ENCODE results near the gene PRELID3B.

The PRELID3B gene

DNA sequence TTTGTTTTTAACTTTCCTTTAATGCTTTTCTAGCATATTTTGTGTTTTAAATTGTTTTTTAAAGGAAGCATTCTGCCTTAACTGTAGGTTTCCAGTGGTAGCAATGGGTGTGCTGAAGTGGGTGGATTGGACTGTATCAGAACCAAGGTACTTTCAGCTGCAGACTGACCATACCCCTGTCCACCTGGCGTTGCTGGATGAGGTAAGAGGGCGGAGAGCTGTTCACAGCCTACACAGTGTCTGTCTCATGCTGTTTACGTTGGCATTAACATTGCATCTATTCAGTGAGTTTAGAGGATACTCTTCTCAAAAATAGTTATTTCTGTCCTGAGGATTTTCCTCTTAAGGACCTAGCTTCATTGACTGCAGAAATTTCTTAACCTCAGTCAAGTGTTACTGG lies 49.7 kb downstream of the PRELID3B start:
- DNase-seq: no peak

DNA sequence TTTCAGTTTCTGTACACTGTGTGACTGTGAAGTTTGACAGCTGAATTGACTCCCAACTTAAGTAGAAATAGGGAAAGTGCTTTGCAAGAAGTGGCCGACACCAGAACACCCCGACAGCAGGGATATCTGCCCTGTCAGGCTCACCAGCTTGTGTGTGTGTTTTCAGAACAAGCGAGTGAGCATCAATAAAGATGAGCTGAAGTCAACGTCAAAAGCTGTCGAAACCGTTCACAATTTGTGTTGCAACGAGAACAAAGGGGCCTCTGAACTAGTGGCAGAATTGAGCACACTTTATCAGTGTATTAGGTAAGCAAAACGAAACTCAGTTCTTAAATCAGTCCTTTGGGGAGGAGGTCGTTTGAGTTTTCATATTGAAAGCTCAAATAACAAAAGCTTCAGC lies 50.9 kb downstream of the PRELID3B start:
- no peak for DNase-seq

DNA sequence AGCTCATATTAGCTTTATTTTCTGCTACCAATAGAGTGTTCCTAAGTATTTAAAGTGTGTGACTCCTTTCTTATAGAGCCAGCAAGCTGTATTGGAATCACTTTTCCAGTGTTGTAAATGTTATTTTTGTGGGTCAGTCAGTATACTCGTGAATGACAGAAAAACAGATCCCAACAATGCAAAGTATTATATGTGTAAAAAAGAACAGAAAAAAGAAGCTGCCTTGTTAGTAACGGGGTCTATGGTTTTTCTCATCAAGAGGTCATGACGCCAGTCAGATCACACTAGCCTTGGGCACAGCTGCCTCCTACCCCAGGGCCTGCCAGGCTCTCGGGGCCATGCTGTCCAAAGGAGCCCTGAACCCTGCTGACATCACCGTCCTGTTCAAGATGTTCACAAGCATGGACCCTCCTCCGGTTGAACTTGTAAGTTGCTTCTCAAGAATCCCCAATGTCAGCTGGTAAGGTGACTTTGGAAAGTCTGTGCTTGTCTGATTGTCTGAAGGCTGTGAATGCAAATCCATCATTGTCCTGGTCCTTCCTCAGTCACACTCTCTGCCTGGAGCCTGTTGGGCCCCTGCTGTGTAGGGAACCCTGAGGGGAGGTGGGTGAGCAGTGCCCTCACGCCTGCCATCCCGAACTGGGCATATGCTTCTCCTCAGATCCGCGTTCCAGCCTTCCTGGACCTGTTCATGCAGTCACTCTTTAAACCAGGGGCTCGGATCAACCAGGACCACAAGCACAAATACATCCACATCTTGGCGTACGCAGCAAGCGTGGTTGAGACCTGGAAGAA lies 51.7 kb downstream of the PRELID3B start:
- DNase-seq: no peak

DNA sequence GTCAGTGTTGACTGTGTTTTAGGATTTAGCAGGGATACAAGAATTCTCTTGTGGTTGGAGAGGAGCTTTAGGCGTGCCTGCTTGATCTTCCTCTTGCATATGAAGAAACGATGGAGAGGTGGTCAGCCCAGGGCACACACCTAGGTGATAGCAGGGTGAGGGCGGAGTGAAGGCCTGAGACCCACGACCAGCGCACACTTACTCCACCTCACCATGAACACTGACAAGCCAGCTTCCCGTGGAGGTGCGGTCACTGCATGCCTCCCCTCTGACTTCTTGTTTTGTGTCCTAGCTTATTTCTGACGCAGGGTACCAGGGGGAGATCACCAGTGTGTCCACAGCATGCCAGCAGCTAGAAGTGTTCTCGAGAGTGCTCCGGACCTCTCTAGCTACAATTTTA lies 53.4 kb downstream of the PRELID3B start:
- DNase-seq: no peak

DNA sequence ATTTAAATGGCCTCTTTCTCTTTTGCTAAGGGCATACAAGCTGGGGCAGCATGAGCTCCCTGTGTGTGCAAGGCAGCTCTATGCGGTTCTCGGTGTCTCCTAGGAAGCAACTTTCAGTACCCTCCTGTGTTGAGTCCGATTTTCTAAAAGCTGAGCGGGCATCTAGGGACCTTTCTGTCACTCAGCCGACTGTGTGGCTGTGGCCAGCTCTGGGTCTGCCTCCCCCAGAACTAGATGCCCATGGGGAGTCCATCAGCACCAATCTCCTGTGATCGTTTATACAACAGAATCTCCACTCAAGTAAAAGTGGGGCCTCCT lies 54.1 kb downstream of the PRELID3B start:
- no peak for DNase-seq

DNA sequence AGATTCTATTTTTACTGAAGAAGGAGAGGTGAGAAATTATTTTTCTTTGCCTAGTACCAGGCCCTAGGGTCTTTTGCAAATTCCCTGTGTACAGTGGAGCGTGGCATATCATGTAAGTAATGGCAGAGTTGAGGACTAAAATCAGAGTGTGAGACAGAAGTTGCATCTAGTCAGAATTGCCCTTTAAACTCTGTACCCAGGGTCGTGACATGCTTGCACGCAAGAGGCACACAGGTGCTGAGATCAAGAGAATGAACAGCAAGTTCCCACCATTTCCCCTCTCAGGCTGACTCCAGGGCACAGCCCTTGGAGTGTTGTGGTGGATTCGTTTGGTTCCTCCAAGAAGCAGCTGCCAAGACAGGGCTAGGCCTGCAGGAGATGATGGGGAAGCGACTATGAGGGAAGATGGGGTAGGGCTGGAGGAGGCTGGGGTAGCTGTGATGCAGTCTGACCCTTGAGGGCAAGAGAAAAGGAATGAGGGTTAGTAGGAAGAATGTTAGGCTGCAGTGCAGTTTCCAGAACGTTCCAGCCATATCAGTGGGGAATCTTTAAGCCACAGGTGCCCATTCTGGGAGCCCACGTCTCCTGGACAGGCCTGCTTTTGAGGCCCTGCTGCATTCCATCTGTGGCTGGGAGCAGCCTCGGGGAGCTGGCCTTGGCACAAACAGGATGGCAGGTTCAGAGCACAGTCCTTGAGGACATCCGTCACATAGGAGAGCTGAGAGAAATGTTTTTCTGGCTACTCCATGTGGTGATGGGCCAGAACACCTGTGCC lies 54.6 kb downstream of the PRELID3B start:
- no peak for DNase-seq

DNA sequence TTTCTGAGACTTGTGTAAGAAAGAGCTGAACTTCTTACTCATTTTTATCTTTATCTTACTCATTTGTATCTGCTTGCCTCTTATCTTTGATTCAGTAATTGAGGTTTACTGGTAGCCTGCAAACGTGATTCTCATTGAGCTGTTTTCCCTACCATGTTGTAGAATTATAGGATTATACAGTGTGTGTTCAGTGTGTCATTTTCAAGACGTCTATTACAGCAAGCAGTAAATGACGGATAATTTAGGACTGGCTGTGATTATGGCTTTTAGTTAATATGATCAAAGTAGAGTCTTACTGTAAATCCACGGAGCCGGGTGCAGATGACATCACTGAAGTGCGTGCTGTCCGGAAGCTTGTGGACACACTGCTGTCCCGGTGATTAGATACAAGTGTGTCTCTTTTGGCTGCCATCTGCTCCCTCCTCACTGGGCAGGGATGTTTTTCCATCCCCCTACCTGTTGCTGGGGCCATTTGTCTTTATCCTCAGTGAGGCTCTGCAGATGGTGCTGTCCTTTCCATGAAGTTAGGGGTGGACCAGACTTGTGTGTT lies 55.5 kb downstream of the PRELID3B start:
- DNase-seq: no peak

DNA sequence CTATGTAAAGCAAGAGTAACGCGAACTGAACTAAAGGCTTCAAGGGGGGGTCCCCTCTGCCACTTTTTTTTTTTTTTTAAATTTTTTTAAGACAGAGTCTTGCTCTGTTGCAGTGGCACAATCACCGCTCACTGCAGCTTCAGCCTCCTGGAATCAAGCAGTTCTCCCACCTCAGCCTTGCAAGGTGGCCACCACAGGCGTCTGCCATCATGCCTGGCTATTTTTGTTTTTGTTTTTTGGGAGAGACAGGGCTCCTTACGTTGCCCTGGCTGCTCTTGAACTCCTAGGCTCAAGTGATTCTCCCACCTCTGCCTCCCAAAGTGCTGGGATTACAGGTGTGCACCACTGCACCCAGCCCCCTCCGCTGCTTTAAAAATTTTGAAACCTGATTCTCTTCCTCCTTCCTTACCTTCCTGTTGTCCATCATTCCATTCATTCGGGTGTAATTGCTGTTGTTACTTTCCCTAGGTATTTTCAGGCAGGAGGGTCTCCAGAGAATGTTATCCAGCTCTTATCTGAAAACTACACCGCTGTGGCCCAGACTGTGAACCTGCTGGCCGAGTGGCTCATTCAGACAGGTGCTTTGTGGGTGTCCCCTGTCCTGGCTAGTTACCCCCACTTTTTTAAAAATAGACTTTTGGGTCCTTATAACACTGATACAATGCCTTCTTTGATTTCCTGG lies 56.2 kb downstream of the PRELID3B start:
- no peak for DNase-seq

DNA sequence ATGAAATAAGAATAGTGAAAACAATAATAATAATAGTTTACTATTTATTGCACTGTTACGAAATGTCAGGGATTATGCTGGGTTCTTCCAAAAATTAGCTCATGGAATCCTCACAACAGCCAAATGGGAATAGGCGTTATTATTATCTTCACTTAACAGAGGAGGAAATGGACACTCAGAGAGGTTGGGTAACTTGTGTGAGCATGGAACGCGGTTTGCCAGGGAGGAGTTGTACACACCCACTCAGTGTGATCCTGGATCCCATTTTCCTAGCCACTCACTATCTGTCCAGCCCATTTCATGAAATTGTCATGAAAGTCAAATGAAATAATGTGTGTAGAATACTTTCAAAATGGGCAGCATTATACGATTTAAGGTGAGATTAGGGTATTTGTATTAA lies 56.9 kb downstream of the PRELID3B start:
- no peak for DNase-seq

DNA sequence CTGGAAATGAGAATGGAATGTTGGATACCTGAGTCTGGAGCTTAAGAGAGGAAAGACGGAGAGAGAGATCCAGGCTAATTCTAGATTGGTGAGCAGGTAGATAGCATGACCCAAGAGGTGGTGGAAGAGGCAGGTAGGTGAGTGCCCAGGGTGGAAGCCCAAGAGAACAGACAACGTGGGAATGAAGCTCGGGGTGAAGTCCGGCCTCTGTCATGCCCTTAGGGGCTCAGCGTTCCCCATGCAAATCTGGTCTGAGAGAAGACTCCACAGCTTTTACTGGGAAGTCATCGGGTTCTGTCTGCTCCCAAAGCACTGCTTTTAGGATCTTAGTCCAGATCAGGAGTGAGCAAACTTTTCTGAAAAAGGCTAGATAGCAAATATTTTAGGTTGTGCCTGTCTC lies 57.9 kb downstream of the PRELID3B start:
- DNase-seq: no peak
